ENCODE data around the gene NFIA. TPM values are rescaled to one million over a fixed set of nuclear protein-coding genes. Genes with fewer than 3 reads are reported as not detected.
A peak's percentile ranks its signal among the peaks of the same experiment; 100 is the strongest.

NFIA gene
- total RNA-seq, 1 donor from 2014 or later = 66.6 TPM

DNA sequence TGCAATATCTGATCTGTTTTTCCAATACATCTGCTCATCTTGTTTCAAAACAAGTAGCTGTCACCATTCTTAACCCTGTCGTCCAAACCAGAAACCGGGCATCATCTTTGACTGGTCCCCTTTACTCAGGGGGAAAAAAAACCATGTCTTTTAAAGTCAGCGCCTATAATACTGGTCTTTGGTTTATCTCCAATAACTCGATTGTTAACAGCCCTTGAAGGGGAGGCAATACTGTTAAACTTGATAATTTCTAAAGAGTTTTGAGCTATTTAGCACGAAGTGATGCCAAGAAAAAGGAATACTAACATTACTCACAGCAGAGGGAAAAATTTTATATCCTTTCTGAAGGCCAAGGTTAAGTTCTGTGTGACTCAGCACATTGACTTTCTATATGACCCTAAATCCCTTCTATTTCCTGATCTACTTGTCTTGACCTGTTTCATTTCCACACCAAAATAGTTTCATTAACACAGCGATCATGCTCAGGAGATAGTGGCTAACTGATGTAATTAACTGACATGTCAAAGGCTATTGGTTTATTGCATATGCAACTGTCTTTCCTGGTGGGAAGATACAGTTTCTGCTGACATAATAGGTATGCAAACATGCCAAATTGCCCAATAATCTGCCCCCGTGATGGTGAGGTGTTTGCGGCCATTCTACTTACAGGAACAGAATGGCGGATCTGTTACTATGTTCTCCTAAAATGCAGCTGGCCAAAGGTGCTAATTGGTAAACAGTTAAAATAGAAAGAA, 59.1 kb downstream of the NFIA start:
- intact Hi-C loops (cut with DNase I) = no loop called here
- Histone ChIP-seq H3K9me3 (no peaks in the 10 kb centered on the region), H3K4me1 (peaks cover 30% of the 10 kb centered on the region), H3K36me3 (no peaks in the 10 kb centered on the region), H3K27me3 (no peaks in the 10 kb centered on the region), H3K27ac (no peak overlapping the region), H3K4me3 (no peak overlapping the region)
- TF ChIP-seq, protein P1, sequence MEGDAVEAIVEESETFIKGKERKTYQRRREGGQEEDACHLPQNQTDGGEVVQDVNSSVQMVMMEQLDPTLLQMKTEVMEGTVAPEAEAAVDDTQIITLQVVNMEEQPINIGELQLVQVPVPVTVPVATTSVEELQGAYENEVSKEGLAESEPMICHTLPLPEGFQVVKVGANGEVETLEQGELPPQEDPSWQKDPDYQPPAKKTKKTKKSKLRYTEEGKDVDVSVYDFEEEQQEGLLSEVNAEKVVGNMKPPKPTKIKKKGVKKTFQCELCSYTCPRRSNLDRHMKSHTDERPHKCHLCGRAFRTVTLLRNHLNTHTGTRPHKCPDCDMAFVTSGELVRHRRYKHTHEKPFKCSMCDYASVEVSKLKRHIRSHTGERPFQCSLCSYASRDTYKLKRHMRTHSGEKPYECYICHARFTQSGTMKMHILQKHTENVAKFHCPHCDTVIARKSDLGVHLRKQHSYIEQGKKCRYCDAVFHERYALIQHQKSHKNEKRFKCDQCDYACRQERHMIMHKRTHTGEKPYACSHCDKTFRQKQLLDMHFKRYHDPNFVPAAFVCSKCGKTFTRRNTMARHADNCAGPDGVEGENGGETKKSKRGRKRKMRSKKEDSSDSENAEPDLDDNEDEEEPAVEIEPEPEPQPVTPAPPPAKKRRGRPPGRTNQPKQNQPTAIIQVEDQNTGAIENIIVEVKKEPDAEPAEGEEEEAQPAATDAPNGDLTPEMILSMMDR (IDR thresholded peaks at IDR 0.05) = no peak
- DNase-seq (no peak), ATAC-seq (no peak)

DNA sequence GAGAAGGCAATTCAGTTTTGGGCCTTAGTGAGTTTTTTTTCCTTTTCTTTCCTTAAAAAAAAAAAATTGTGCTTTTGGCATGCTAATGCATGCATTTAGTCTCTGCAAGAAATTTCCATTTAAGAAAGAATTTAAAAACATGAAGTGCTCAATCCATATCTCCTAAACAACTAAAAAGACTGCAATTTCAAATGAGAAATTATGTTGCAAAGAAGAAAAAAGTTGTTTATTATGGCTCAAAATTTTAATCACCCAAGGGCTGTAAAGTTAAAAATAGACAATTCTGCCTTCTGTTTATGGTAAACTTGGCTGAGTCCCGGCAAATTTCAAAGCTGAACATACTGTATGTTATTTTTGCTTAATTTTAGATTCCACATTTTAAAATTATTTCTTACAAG, 59.7 kb downstream of the NFIA start:
- Histone ChIP-seq H3K36me3 (no peaks in the 10 kb centered on the region), H3K27me3 (no peaks in the 10 kb centered on the region), H3K4me1 (peaks cover 30% of the 10 kb centered on the region), H3K4me3 (no peak overlapping the region), H3K27ac (no peak overlapping the region), H3K9me3 (no peaks in the 10 kb centered on the region)
- DNase-seq = no peak
- ATAC-seq = no peak
- TF ChIP-seq, protein P1 (IDR thresholded peaks at IDR 0.05) = no peak
- intact Hi-C loops (cut with DNase I) = no loop called here

DNA sequence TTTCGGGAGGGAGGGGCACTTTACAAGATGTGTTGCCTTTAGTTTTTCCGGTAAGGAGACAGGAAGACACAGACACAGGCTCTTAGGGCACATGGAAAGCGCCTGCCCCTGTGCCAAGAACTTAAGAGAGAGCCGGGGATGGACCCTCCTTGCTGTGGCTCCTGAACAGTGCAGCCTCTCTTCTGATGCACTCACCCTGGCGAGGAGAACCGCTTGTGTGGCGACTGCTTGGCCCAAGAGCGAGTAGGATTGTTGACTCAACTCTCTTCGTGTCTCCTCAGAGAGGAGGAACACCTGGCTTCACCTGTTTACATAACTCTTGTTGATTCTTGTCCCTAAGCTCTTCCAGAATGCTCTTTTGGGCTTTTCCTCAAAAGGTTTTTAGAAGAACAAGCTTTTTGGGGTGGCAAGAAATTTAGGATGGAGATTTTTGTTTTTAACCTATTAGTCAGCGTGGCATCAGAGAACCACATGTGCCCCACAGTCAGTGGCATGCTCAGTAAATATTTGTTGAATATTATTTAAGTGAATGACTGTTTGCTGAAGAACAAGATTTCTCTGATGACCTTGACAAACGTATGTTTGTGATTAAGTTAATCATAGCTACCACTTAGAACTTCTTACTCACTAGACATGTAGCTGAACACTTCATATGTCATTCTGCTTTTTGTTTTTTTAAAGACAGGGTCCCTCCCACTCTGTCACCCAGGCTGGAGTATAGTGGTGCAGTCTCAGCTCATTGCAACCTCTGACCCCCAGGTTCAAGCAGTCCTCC, 60.6 kb downstream of the NFIA start:
- H3K9me3 ChIP-seq = no peaks in the 10 kb centered on the region
- no peaks in the 10 kb centered on the region for H3K36me3 ChIP-seq
- TF ChIP-seq, protein P1 (IDR thresholded peaks at IDR 0.05) = no peak
- H3K4me3 ChIP-seq = no peak overlapping the region
- H3K27me3 ChIP-seq = no peaks in the 10 kb centered on the region
- no peak for DNase-seq
- peaks cover 30% of the 10 kb centered on the region for H3K4me1 ChIP-seq
- H3K27ac ChIP-seq = no peak overlapping the region
- peak; percentile 65 for ATAC-seq
- intact Hi-C loops (cut with DNase I) = no loop called here

DNA sequence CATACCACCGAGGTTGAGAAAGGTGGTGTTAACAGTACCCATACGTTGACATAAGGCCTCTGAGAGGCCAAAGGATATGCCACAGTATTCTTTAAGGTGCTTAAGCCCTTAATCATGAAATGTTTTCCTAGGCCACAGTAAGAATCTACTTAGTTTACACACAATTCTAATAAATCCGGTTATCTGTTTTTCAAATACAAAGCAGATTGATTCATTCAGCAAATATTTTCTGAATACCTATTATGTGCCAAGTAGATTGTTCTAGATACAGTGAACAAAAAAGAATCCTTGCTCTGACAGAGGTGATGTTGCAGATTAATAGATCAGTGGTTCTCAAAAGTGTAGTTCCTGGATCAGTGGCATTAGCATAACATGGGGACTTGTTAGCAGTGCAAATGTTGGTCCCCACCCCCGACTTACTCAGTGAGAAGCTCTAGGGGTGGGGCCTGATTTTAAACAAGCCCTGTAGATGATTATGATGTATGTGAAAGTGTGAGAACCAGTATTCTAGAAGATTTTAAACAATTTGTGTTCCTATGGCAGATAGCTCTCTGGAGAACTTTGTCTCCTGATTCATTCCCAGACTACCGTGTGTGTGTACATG, 61.6 kb downstream of the NFIA start:
- Histone ChIP-seq H3K4me1 (peaks cover 30% of the 10 kb centered on the region), H3K9me3 (no peaks in the 10 kb centered on the region), H3K36me3 (no peaks in the 10 kb centered on the region), H3K27me3 (no peaks in the 10 kb centered on the region), H3K4me3 (no peak overlapping the region), H3K27ac (no peak overlapping the region)
- DNase-seq (no peak), ATAC-seq (no peak)
- intact Hi-C loops (cut with DNase I) = no loop called here
- TF ChIP-seq, protein P1 (IDR thresholded peaks at IDR 0.05) = no peak

DNA sequence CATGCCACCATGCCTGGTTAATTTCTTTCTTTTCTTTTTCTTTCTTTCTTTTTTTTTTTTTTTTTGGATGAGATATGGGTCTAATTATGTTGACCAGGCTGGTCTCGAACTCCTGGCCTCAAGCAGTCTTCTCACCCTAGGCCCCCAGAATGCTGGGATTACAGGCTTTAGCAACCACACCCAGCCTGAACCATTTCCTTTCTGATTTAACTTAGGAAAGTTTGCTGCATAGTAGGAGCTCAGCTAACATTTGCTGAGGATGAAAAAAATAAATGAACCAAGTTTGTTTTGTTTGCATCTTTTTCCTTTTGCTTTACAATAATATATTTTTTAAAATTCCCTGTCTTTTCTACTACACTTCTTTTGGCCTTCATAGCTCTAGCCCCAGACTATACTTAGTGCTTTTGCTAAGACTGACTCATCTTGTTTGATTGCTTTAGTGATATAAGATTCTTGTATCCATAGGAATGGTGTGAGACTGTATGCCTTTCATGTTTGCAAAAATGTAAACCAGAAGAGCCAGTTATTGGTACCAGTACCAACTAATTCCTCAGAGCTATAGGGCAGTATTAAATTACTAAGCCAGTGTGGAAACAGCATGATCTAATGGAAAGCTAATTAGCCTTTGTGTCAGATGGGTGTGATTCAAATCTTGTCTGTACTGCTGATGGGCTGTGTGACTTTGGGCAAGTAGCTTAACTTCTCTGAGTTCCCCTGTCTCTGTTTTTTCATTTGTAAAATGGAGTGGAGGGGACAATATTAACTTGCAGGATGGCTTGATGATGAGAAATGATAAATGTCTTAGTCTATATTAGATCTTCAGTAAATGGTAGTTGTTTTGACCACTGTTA, 66.9 kb downstream of the NFIA start:
- no peaks in the 10 kb centered on the region for H3K27me3 ChIP-seq
- no peaks in the 10 kb centered on the region for H3K9me3 ChIP-seq
- H3K4me3 ChIP-seq = no peak overlapping the region
- intact Hi-C loops (cut with DNase I) = no loop called here
- no peak overlapping the region for H3K27ac ChIP-seq
- H3K36me3 ChIP-seq = no peaks in the 10 kb centered on the region
- ATAC-seq (no peak), DNase-seq (no peak)
- TF ChIP-seq, protein P1 (IDR thresholded peaks at IDR 0.05) = no peak
- H3K4me1 ChIP-seq = peaks cover 5% of the 10 kb centered on the region
